HEK293T (cell line): Measurements from ENCODE around the gene SH3RF3.

Experiments
- BHLHE40 ChIP-seq: fragments of 450-650 bp; IDR thresholded peaks from 2 replicates; pipeline ENCODE4 v1.6.1; 2016; ENCODE audit warnings: mild to moderate bottlenecking, moderate library complexity, borderline replicate concordance
- CTBP1 ChIP-seq: fragments of 450-650 bp; IDR thresholded peaks from 2 replicates; pipeline ENCODE4 v1.6.1; 2016; ENCODE audit warnings: borderline replicate concordance
- ELF4 ChIP-seq: fragments of 450-650 bp; IDR thresholded peaks from 2 replicates; pipeline ENCODE4 v1.6.1; 2017; ENCODE audit warnings: antibody characterized with exemption
- FOXA1 ChIP-seq: fragments of 450-650 bp; IDR thresholded peaks from 2 replicates; pipeline ENCODE4 v1.6.1; 2016; ENCODE audit warnings: mild to moderate bottlenecking
- FOXK2 ChIP-seq: fragments of 450-650 bp; IDR thresholded peaks from 2 replicates; pipeline ENCODE4 v1.6.1; 2016; ENCODE audit warnings: mild to moderate bottlenecking
- FOXM1 ChIP-seq: fragments of 450-650 bp; IDR thresholded peaks from 2 replicates; pipeline ENCODE4 v1.6.1; 2017; ENCODE audit warnings: mild to moderate bottlenecking, borderline replicate concordance
- L3MBTL2 ChIP-seq: fragments of 450-650 bp; conservative IDR thresholded peaks from 2 replicates; pipeline ENCODE4 v1.6.1; 2016; ENCODE audit warnings: mild to moderate bottlenecking
- LEF1 ChIP-seq: fragments of 450-650 bp; IDR thresholded peaks from 2 replicates; pipeline ENCODE4 v1.6.1; 2017; ENCODE audit warnings: mild to moderate bottlenecking, borderline replicate concordance
- PKNOX1 ChIP-seq: fragments of 450-650 bp; IDR thresholded peaks from 2 replicates; pipeline ENCODE4 v1.6.1; 2016
- SP1 ChIP-seq: fragments of 450-650 bp; IDR thresholded peaks from 2 replicates; pipeline ENCODE4 v1.6.1; 2017
- ZNF384 ChIP-seq: fragments of 450-650 bp; IDR thresholded peaks from 2 replicates; pipeline ENCODE4 v1.6.1; 2016

GRCh38 chr2:109537565-109538222 is 408.7 kb downstream of the SH3RF3 start:
- TF ChIP-seq FOXM1 (no peak), FOXK2 (no peak), BHLHE40 (no peak), FOXA1 (no peak), L3MBTL2 (no peak), ZNF384 (no peak), ELF4 (no peak), SP1 (no peak), CTBP1 (no peak), PKNOX1 (no peak), LEF1 (no peak)
